Head of caudate nucleus (tissue), 42 donors: ENCODE measurements around the gene SYNDIG1L.
A peak's percentile ranks its signal among the peaks of the same experiment; 100 is the strongest.

ENCODE experiments used
- DNase-seq, 42 donors: peaks; one replicate each; pipeline versions ENCODE4 v3.0.0 to v3.0.0-alpha.2; 2020 to 2021; ENCODE audit warnings: mixed read lengths in 7 of 42
- intact Hi-C: fragments of 100-400 bp; cut with DNase I; formaldehyde crosslinking; loops from one replicate; pipeline ENCODE4 v1.15.0; 2022

The SYNDIG1L gene

GRCh38 chr14:74437496-74438053 lies 11.6 kb upstream of the SYNDIG1L start:
- no peak for DNase-seq
- intact Hi-C loops: no loop called here

- peak in 1 of 42 donors; percentile 28 for DNase-seq
- intact Hi-C loops: no loop called here
These were observed 8.3 kb upstream of the SYNDIG1L start for GRCh38 chr14:74434294-74434693.

- peak in 40 of 42 donors; percentile 24 to 87 (median 60) for DNase-seq
These were observed 4.0 kb upstream of the SYNDIG1L start for GRCh38 chr14:74429991-74430390.

GRCh38 chr14:74429221-74429691 lies 3.2 kb upstream of the SYNDIG1L start:
- DNase-seq: peak in 2 of 42 donors; percentile 29 to 37
- intact Hi-C loops: no loop called here

More at GRCh38 chr14:74429991-74430390, 4.0 kb upstream of the SYNDIG1L start:
- intact Hi-C loops: no loop called here

- intact Hi-C loops: no loop called here
- peak in 2 of 42 donors; percentile 6 to 28 for DNase-seq
These were observed 1.6 kb upstream of the SYNDIG1L start for GRCh38 chr14:74427651-74428050.

GRCh38 chr14:74425525-74426201 lies 347 bp downstream of the SYNDIG1L start:
- intact Hi-C loops: no loop called here
- peak in 22 of 42 donors; percentile 22 to 76 (median 54) for DNase-seq

- DNase-seq: peak in 6 of 42 donors; percentile 27 to 70 (median 48)
- intact Hi-C loops: no loop called here
These were observed 1.4 kb downstream of the SYNDIG1L start for GRCh38 chr14:74424606-74425005.

- intact Hi-C loops: no loop called here
- peak in 1 of 42 donors; percentile 3 for DNase-seq
These were observed 2.8 kb downstream of the SYNDIG1L start for GRCh38 chr14:74423246-74423645.

- intact Hi-C loops: no loop called here
- DNase-seq: peak in 8 of 42 donors; percentile 16 to 62 (median 42)
These were observed 4.0 kb downstream of the SYNDIG1L start for GRCh38 chr14:74421981-74422380.

- intact Hi-C loops: no loop called here
- peak in 15 of 42 donors; percentile 27 to 75 (median 50) for DNase-seq
These were observed 6.9 kb downstream of the SYNDIG1L start for GRCh38 chr14:74419086-74419485.

- intact Hi-C loops: no loop called here
- DNase-seq: peak in 15 of 42 donors; percentile 28 to 68 (median 44)
These were observed 8.0 kb downstream of the SYNDIG1L start for GRCh38 chr14:74418031-74418430.

- intact Hi-C loops: no loop called here
- DNase-seq: no peak
These were observed 8.4 kb downstream of the SYNDIG1L start for GRCh38 chr14:74417611-74418010.

GRCh38 chr14:74417201-74417600 lies 8.8 kb downstream of the SYNDIG1L start:
- DNase-seq: no peak
- intact Hi-C loops: no loop called here

- intact Hi-C loops: no loop called here
- no peak for DNase-seq
These were observed 10.9 kb downstream of the SYNDIG1L start for GRCh38 chr14:74415115-74415437.

GRCh38 chr14:74414403-74415114 lies 11.5 kb downstream of the SYNDIG1L start:
- DNase-seq: no peak

GRCh38 chr14:74413627-74414026 lies 12.4 kb downstream of the SYNDIG1L start:
- intact Hi-C loops: no loop called here
- DNase-seq: peak in 3 of 42 donors; percentile 34 to 62 (median 36)

More at GRCh38 chr14:74414403-74415114, 11.5 kb downstream of the SYNDIG1L start:
- intact Hi-C loops: no loop called here

GRCh38 chr14:74412753-74413152 lies 13.3 kb downstream of the SYNDIG1L start:
- intact Hi-C loops: no loop called here
- DNase-seq: no peak

GRCh38 chr14:74411671-74412070 lies 14.3 kb downstream of the SYNDIG1L start:
- DNase-seq: peak in 1 of 42 donors; percentile 19
- intact Hi-C loops: no loop called here

- intact Hi-C loops: no loop called here
- DNase-seq: peak in 7 of 42 donors; percentile 0 to 29 (median 19)
These were observed 16.6 kb downstream of the SYNDIG1L start for GRCh38 chr14:74409441-74409840.

GRCh38 chr14:74408870-74409269 lies 17.1 kb downstream of the SYNDIG1L start:
- peak in 1 of 42 donors; percentile 16 for DNase-seq
- intact Hi-C loops: no loop called here
